Measurements from ENCODE around the gene MST1. TPM values are rescaled to one million over a fixed set of nuclear protein-coding genes. Genes with fewer than 3 reads are reported as not detected.

MST1 gene
- total RNA-seq, 6 donors from 2014 or later: 8.9 to 58.7 (median 18.1) TPM

DNA sequence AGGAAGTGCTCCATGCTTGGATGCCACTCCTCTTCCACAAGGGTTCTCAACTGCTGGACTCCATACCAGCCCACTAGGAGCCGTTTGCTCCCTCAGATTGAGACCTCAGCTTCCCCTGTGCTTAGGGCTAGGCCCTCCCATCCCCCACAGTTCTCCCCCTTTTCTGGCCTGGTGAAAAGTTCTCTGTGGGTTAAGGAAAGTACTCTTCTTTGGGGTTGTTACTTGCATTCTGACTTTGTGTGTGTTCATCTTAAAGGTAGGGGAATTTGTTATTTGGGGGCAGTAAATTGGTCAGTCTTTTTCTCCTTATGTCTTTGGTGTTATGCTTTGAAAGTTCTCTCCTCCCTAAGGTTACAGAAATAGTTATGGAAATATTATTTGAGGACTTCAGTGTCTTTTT is 39.1 kb downstream of the MST1 start:
- TF ChIP-seq, protein P1, sequence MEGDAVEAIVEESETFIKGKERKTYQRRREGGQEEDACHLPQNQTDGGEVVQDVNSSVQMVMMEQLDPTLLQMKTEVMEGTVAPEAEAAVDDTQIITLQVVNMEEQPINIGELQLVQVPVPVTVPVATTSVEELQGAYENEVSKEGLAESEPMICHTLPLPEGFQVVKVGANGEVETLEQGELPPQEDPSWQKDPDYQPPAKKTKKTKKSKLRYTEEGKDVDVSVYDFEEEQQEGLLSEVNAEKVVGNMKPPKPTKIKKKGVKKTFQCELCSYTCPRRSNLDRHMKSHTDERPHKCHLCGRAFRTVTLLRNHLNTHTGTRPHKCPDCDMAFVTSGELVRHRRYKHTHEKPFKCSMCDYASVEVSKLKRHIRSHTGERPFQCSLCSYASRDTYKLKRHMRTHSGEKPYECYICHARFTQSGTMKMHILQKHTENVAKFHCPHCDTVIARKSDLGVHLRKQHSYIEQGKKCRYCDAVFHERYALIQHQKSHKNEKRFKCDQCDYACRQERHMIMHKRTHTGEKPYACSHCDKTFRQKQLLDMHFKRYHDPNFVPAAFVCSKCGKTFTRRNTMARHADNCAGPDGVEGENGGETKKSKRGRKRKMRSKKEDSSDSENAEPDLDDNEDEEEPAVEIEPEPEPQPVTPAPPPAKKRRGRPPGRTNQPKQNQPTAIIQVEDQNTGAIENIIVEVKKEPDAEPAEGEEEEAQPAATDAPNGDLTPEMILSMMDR (IDR thresholded peaks at IDR 0.05): no peak
- TF ChIP-seq EP300 (IDR thresholded peaks at IDR 0.05) (no peak), POLR2AphosphoS5 (IDR thresholded peaks at IDR 0.05) (no peak), POLR2A (IDR thresholded peaks at IDR 0.05) (no peak)

DNA sequence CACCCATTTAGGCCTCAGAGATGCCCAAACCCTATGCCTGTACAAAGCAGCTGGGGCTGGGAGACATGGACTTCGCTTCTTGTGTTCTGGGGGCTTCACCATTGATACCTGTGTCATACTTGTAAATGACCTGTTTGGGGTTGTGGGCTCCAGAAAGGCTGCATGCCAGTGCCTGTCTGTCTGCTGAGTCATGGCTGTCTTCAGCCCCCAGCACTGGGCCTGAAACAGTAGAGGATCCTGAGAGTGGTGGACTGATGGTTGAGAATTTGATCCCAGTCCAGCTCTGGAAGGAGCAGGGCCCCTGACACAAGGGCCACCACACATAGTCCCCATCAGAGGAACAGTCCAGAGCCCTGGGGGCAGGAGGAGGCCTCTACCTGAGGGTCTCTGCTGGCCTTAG is 39.7 kb downstream of the MST1 start:
- TF ChIP-seq, protein P1 (IDR thresholded peaks at IDR 0.05): no peak
- TF ChIP-seq POLR2AphosphoS5 (IDR thresholded peaks at IDR 0.05): no peak
- TF ChIP-seq EP300 (IDR thresholded peaks at IDR 0.05): no peak
- TF ChIP-seq POLR2A (IDR thresholded peaks at IDR 0.05): no peak
- Histone ChIP-seq H3K4me1 (peaks cover 0 to 6% (median 0%) of the 10 kb centered on the region in 4 donors), H3K27me3 (no peaks in the 10 kb centered on the region), H3K9me3 (no peaks in the 10 kb centered on the region), H3K27ac (no peak overlapping the region), H3K4me3 (no peak overlapping the region), H3K36me3 (no peaks in the 10 kb centered on the region)
- DNase-seq: no peak
- no peak for ATAC-seq (ENCODE audit: low FRiP score in 2 of 2)
- 88% methylated on average over 1 of the region's 1 CpG; no CpG with 5 or more reads in 1 of the 2 donors for WGBS, 2 donors

More for the DNA sequence above, 39.1 kb downstream of the MST1 start:
- no peak for DNase-seq
- H3K9me3 ChIP-seq: no peaks in the 10 kb centered on the region
- H3K36me3 ChIP-seq: no peaks in the 10 kb centered on the region
- no peak for ATAC-seq (ENCODE audit: low FRiP score in 2 of 2)
- H3K4me3 ChIP-seq: no peak overlapping the region
- WGBS, 2 donors: 47 to 63% methylated on average over 1 of the region's 1 CpG
- H3K27ac ChIP-seq: no peak overlapping the region
- H3K4me1 ChIP-seq: peaks cover 0 to 6% (median 0%) of the 10 kb centered on the region in 4 donors
- no peaks in the 10 kb centered on the region for H3K27me3 ChIP-seq

DNA sequence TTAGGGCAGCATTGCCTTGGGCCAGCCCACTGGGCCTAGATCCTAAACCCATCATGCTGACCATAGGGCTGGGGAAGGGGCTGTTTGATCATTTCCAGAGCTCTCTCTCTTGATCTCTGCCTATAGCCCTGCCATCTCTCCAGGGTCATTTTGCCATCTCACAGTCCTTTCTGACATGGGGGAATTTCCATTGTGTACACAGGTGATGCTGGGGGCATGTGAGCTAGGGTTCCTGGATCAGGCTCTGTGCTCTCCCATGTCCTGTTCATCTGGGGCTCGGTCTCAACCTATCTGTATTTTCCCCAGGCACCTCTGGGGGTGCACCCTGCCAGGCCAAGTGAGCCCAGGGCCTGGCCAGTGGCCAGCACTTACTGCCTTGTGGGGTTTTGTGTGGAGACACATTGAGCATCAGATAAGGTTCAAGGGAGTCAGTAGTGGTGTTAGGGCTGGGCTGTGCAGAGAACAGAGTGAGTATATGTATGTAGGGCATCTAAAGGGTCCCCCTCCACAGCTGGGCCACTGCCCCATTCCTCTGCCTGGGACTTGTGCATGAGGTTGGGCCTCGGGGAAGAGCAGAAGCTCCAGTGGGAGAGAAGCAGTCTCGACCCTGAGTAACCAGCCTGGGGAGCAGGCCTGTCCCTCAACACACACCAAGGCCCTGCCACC is 40.8 kb downstream of the MST1 start:
- 75 to 79% methylated on average over 3 of the region's 3 CpGs for WGBS, 2 donors
- H3K4me1 ChIP-seq: peaks cover 0 to 6% (median 0%) of the 10 kb centered on the region in 4 donors
- no peaks in the 10 kb centered on the region for H3K9me3 ChIP-seq
- H3K4me3 ChIP-seq: no peak overlapping the region
- TF ChIP-seq, protein P1 (IDR thresholded peaks at IDR 0.05): no peak
- TF ChIP-seq POLR2A (IDR thresholded peaks at IDR 0.05) (no peak), EP300 (IDR thresholded peaks at IDR 0.05) (no peak), POLR2AphosphoS5 (IDR thresholded peaks at IDR 0.05) (no peak)
- no peaks in the 10 kb centered on the region for H3K27me3 ChIP-seq
- H3K27ac ChIP-seq: no peak overlapping the region
- no peak for DNase-seq
- no peaks in the 10 kb centered on the region for H3K36me3 ChIP-seq
- no peak for ATAC-seq (ENCODE audit: low FRiP score in 2 of 2)

DNA sequence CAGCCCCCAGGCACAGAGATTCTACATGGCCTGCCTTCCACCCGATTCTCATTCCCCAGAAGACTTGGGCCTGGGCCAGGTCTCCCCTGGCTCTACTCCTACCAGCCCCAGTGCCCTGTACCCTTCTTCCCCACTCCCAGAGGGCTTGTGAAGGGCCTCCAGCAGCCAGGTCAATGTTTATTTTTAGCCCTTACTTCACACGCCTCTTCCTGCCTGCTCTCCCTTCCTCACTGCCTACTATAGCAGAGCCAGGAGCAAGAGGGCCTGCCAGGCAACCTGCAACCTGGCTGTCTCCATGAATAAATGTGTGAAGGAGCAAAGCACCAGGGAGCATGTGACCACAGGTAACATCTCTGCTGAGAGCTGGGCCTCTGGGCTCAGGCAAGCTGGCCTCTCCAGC is 41.5 kb downstream of the MST1 start:
- DNase-seq (peak in 1 of 2 donors; percentile 30), ATAC-seq (ENCODE audit: low FRiP score in 2 of 2) (no peak)

More for the DNA sequence above, 41.5 kb downstream of the MST1 start:
- H3K9me3 ChIP-seq: no peaks in the 10 kb centered on the region
- WGBS, 2 donors: 37 to 65% methylated on average over 1 to 2 of the region's 2 CpGs
- no peak overlapping the region for H3K27ac ChIP-seq
- no peaks in the 10 kb centered on the region for H3K36me3 ChIP-seq
- peaks cover 0 to 6% (median 0%) of the 10 kb centered on the region in 4 donors for H3K4me1 ChIP-seq
- H3K27me3 ChIP-seq: no peaks in the 10 kb centered on the region
- TF ChIP-seq POLR2AphosphoS5 (IDR thresholded peaks at IDR 0.05) (no peak), POLR2A (IDR thresholded peaks at IDR 0.05) (no peak), EP300 (IDR thresholded peaks at IDR 0.05) (no peak)
- TF ChIP-seq, protein P1 (IDR thresholded peaks at IDR 0.05): no peak
- H3K4me3 ChIP-seq: no peak overlapping the region
